HG03135 (cell line): ENCODE data around the gene HS3ST4.

Experiments used
- ATAC-seq: cut with Tn5 transposase; IDR thresholded peaks from one replicate; pipeline ENCODE4 v1.9.1; 2021; ENCODE audit warnings: mild to moderate bottlenecking, moderate library complexity; ENCODE audit not compliant: unreplicated experiment

HS3ST4 gene

DNA sequence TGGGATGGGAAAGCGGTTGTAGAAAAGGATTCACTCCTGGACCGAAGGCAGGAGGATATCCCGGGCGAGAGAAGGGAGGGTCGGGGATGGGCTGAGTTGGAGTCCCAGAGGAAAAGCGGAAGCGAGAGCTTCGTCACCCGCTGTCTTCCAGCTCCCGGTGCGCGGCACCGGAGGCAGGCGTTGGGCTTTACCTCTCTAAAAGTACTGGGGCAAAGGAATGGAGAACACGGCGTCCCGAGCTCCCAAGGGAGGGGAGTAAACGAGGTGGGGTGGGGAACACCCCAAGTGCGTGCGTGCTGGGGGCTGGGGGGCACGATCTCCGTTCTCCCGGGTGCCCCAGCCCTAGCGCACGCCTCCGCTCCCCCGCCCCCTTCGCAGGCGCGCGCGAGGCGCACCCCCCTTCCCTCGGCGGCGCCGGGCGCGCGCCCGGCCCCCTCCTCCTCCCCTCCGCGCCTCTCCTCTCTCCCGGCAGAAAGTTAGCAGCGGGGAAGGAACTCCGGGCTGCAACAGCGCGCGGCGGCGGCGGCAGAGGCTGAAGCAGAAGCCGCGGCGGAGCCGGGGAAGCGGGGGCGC is at the start of gene HS3ST4:
TSS of gene HS3ST4 (plus strand) at position 441 of the 573 bp plus-strand sequence.
- no peak for ATAC-seq

- ATAC-seq, result no peak
Observed at GRCh38 chr16:25643633-25644032, 48.1 kb upstream of the HS3ST4 start.

DNA sequence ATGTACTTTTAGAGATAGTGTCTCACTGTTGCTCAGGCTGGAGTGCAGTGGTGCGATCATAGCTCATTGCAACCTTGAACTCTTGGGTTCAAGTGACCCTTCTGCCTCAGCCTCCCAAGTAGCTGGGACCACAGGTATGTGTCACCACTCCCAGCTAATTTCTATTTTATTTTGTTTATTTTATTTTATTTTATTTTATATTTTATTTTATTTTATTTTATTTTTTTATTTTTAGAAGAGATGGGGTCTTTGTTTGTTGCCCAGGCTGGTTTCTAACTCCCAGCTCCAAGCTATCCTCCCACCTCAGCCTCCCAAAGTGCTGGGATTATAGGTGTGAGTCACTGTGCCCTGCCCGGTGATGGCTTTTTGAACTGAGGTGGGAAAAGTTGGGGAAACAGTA is 35.1 kb upstream of the HS3ST4 start:
- ATAC-seq, result no peak

DNA sequence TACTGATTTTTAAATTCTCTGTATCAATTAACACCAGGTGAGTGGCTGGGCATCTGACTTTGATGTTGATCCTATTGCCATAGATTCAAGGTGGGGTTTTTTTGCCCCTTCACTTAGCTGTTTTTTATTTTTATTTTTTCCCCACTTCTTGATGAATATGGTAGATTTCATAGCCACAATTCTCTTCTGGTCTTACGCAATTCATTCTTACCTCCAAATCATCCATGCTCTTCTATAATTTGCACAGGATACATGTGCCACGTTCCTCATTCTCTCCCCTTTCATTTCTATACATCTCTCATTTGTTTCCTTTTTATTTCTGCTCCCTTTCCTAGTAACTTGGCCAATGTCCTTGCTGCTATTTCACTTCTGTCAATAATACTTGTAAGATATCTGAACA is 14.9 kb upstream of the HS3ST4 start:
- ATAC-seq, result no peak

- no peak for ATAC-seq
Observed at GRCh38 chr16:25679511-25679910, 12.2 kb upstream of the HS3ST4 start.

DNA sequence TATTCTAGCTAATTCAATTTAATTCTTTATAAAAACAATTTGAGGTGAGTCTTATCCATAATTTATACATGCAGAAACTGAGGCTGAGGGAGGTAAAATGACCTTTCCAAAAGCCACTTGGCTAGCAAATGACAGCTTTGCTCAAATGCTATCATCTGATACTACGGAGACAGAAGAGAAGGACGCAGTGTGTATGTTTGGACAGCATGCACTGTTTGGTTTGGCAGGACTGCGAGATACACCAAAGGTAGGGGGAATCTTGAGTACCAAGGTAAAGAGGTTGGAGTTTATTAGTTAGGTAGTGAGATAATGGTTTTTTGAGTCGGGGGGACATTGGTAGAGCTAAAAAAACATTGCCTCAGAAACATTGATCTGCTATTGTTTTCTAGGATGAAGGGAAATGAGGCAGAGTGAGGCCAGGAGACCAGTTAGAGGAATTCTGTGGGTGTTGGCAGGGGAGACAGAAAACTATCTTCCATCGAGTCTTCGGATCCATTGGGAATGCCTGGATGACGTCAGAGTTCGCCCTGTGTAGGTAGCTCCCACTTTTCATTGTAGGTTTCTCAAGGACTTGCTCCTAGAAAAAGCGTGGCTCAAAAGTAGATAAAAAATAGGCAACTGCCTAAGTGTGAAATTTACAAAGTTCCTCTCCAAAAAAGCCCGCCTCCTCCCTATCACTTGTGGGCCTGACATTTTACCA is 2.5 kb upstream of the HS3ST4 start:
- no peak for ATAC-seq

GRCh38 chr16:25690552-25691143 is 1.1 kb upstream of the HS3ST4 start:
- ATAC-seq, result no peak

DNA sequence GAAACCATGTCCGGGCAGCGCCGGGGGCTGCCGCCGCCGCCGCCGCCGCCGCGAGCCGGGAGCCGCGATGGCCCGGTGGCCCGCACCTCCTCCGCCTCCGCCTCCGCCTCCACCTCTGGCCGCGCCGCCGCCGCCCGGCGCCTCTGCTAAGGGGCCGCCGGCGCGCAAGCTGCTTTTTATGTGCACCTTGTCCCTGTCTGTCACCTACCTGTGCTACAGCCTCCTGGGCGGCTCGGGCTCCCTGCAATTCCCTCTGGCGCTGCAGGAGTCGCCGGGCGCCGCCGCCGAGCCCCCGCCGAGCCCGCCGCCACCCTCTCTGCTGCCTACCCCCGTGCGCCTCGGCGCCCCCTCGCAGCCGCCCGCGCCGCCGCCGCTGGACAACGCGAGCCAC is 587 bp downstream of the HS3ST4 start:
- ATAC-seq, result no peak

GRCh38 chr16:25692742-25693508 is 1.2 kb downstream of the HS3ST4 start:
- no peak for ATAC-seq

- ATAC-seq, result no peak
Observed at GRCh38 chr16:25693631-25694030, 1.9 kb downstream of the HS3ST4 start.

DNA sequence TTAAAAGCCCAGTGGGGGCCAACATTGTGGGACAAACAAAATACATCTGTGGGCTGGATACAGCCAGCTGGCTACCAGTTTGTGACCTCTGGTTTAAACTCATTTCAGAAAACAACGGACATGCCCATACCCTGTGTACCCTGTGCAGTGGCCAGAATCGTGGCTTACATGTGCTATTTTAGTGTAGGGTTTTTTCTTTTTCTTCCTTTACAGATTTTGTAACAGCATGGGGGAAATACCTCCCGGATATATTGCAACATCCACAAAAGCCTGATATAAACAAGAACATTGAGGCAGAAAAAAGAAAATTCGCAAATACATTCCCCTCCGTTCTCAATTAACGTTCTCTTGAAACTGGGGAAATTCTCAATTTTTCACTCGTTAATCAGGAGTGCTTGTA is 7.3 kb downstream of the HS3ST4 start:
- ATAC-seq, result no peak

DNA sequence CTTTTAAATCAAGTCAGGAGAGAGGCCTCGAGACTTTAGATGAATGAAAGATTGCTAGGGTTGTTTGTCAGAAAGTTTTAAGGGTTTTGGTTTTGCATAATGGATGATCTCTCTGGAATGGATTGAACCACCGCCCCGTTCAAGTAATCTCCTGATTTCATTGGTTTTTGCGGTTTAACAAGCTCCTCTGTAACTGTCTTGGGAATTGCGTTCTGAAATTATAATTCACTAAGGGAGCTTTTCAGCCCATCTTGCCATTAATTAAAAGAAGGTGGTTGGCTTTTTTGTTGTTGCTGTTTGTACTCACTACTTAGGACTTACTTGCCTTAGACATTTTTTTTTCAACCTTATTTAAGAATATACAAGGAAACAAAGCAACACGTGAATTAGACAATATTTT is 8.8 kb downstream of the HS3ST4 start:
- ATAC-seq, result no peak

- ATAC-seq, result no peak
Observed at GRCh38 chr16:25707553-25707952, 15.8 kb downstream of the HS3ST4 start.

GRCh38 chr16:25707982-25708583 is 16.3 kb downstream of the HS3ST4 start:
- ATAC-seq, result no peak

DNA sequence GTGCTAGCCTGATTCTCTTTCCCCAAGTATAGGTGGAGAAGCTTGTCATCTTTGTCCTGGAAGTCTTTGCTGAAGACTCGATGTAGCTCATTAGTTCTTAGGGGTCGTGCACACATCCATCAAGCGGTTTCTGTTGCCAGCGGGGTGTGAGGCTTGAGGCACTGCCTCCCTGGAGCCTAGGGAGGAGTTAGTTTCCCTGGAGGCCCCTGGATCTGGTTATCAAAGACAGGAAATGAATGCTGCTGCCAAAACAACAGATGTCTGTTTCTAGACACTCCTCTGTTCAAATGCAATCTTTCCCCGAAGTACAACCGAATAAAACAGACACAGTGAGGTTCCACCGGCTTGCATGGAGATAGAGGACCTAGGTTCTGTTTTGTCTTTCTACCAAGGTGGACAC is 17.5 kb downstream of the HS3ST4 start:
- no peak for ATAC-seq

GRCh38 chr16:25713785-25714570 is 22.2 kb downstream of the HS3ST4 start:
- ATAC-seq, result no peak

DNA sequence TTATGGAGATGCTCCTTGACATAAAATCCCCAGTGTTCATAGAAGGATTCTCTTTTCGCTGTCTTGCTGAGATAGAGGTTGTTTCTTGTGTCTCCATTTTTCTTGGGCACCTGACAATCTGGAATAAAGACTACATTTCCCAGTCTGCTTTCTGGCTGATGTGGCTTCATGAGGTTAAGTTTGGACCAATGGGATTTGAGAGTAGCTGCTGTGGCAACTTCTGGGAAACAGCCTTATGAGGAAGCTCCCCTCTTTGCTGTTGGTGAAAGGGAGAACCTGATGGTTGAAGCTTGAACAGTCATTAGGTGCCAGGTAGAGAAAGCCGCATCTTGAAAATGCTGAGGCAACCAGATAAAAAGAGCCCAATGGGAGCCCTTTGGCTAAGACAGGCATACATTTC is 24.4 kb downstream of the HS3ST4 start:
- ATAC-seq, result no peak

DNA sequence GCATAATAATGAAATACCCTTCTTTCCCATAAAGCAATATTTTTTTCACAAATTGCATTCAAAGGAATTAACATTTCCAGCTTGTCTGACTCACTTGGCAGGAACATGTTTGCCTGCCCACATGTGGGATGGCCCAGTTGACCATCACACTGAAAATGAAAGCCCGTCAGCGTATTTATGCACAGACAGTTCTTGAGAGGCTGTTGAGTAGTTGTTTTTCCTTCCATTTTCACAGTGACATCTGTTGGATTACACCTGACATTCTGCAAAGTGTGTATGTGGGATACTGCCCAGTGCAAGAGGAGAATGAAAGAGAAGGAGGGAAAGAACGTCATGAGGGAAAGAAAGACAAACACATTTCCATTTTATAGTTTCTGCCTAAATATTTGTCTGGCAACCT is 29.7 kb downstream of the HS3ST4 start:
- ATAC-seq, result no peak

DNA sequence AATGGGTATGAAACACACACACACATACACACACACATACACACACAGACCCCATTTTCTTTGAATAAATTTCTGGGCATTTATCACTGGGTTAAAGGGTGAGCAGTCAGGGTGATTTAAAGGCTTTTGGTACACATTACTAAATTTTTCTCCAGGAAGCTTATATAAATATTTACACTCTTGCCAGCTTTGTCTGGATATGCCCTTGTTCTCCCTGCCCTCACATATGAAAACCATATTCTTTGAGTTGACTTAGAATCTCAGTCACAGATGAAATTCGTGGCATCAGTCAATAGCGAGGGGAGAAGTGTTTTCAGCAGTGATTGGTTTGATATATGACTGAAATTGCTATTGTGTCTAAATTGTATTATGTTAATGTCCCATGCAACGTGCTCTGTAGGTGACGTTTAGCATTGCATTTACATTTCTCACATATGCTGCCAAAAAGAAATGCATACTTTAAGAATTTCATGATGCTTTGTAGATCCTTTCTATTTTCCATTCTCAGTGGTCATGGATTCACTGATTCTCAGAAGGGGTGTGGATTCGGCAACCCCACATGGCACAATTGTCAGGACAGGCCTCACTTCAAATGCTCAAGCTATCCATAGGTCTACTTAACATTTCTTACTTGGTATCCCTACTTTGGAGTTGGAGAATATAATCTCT is 34.8 kb downstream of the HS3ST4 start:
- no peak for ATAC-seq
